Stimulated activated naive CD4-positive, alpha-beta T cell (primary cell): ENCODE measurements around the gene SH3PXD2B.
"Not testable (repeated sequence)": the region's sequence is repeated elsewhere in the genome, so short reads cannot be mapped to it uniquely, and the experiment has no call there.

Experiments used
- DNase-seq, 6 experiments: peaks; one replicate each; lab custom pipeline; 2025; lab: John Stamatoyannopoulos, UW

The SH3PXD2B gene

DNA sequence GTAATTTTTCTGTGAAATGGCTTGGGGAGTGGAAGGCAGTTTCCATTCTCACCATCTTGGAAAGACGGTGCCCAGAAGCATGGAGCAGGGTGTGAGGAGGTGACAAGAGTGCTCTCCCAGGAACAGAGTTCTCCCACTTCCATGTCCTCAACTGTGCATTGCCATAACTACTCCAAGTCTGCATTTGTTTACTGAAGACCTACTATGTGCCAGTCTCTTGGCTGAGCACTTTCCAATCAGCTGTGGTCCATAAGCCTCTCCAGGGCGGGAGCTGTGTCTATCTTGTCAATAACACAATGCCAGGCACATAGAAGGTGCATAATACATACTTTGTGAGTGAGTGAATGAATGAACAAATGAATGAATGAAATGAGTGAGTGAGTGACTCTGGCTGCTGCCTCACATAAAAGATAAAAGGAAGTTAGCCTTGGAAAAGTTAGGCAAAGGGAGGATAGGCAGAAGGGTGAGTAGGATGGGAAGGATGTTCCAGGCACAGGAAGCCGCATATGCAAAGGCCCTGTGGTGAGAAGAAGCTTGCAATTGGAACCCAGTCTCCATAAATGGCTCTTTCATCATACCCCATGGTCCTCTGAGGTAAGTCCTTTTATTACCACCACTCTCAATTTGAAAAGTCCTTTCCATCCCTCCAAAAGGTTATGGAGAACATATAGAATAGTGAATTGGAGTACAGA is 31.3 kb upstream of the SH3PXD2B start:
- DNase-seq = no peak

DNA sequence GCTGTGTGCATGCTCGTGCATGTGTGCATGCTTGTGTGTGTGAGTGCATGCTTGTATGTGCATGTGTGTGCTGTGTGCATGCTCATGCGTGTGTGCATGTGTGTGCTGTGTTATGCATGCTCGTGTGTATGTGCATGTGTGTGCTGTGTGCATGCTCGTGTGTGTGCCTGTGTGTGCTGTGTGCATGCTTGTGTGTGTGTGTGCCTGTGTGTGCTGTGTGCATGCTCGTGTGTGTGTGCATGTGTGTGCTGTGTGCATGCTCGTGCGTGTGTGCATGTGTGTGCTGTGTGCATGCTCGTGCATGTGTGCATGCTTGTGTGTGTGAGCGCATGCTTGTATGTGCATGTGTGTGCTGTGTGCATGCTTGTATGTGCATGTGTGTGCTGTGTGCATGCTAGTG is 30.3 kb upstream of the SH3PXD2B start:
- DNase-seq = no peak

DNA sequence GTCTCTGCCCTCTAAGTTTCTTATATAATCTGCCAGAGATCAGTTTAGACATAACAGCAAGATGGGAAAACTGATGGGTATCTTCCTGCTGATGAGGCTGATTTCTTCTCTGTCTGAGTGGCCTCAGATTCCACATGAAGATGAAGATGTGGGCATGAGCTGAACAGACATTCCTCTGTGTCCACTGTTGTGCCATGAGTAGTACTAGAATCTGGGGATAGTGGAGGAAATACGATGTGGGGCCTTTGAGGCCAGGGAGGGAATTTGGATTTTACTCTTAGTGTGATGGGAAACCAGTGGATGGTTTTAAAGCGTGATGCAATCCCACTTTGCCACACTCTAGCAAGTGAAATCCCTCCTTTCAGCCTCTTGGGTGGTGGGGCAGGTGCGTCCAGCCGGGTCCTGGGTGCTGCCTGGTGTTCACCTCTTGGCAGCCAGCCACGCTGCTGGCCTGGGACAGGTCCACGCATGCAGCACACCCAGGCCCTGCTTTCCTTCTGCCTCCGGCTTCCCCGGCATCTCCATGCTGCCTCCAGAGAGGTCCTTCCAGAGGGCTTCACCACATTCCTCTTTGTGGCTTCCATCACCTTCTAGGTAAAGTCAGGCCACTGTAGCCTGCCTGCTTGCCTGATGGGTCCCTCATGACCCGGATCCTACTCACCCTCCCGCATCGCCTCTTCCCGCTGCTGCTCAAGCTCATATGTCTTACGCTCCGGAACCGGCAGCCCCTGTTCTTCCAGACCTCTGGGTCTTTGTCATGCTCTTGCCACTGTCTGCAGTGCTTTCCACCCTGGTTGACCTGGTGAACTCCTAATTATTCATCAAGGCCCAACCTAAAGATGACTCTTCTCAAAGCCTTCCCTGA is 28.1 kb upstream of the SH3PXD2B start:
- no peak for DNase-seq

DNA sequence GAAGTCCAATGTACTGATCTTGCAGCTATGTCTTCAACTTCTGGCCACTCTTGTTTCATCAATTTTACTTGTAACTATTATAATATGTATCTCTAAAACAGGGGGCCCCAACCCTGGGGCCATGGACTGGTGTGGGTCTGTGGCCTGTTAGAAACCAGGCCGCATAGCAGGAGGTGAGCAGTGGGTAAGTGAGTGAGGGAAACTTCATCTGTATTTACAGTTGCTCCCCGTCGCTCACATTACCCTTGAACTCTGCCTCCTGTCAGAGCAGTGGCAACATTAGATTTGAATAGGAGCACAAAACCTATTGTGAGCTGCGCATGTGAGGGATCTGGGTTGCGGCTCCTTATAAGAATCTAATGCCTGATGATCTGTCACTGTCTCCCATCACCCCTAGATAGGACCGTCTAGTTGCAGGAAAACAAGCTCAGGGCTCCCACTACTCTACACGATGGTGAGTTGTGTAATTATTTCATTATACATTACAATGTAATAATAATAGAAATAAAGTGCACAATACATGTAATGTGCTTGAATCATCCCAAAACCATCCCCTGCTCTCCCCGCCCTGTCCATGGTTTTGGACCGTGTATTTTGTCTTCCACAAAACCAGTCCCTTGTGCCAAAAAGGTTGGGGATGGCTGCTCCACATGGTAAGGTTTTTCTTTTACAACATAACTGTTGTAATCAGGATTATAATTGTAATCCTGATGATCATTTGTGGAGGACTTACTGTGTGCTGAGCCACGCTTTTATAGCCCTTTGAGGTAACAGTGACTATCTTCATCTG is 26.9 kb upstream of the SH3PXD2B start:
- DNase-seq = no peak

DNA sequence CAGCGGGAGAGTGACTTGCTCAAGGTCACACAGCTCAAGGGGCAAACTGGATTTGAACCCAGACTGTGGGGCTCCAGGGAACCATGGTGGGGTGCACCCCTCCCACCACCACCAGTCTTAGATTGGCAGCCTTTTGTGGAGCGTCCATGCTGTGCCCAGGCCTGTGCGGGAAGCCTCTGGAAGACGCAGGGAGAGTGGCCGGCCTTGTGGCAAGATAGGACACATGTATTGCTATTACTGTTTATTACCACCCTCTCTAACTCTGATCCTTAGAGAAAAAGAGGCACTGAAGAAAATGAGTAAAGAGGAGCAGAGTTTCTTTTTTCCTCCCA is 25.4 kb upstream of the SH3PXD2B start:
- DNase-seq = no peak

DNA sequence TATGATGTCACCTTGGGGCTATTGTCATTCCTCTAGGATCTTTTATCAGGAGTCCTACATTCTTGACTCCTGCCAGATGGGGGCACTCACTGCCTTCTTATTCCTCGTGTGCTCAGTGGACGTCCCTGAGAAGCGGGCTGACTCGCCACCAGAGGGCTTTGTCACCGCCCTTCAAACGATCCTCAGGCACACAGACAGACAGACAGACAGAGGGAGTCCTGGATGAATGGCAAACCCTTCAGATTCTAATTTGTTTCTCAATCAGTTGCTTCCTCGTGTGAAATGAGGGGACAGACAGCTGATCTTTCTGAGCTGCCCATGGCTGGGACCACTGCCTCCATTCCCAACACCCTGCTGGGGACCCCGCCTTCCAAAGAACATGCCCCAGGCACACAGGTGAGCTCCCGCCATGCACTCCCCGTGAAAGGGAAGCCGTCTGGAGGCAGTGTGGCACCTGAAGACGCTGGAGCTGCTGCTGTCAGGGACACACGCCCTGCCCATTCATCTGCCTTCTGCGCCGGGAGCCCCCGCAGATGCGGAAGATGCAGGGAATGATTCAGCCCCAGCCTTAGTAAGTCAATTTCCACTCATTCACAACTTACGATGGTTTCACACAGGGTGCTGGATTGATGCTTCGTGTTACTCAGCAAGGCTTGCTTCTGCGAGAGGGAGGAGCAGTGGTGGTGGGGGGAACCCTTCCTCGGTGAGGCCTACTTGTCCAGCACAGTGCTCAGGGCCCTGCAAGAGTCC is 24.9 kb upstream of the SH3PXD2B start:
- DNase-seq = peak; percentile 2 to 51 (median 27)

DNA sequence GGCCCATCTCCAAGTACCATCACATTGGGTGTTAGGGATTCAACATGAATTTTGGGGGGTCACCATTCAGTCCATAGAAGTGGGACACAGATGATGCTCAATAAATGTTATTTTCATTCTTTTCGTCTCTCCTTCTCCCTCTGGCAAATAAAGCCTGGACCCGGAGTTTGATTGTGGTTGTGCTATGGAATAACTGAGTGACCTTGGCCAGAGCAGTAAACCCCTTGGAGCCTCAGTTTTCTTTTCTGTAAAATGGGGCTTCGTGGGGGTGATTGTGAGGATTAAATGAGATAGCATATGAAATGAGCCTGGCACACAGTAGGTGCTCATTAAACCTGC is 24.3 kb upstream of the SH3PXD2B start:
- not testable (repeated sequence) for DNase-seq

DNA sequence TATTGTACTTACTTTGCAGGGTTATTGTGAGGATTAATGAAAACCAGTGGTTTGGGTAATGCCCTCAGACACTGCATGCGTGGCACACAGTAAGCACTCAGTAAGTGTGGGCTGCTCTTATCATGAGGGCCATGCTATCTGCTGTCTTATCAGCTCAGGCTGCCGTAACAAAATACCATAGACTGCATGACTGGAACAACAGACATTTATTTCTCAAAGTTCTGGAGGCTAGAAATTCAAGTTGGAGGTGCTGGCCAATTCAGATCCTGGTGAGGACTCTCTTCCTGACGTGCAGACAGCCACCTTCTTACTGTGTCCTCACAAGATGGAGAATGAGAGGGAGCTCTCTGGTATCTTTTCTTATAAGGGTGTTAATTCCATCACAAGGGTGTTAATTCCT is 23.9 kb upstream of the SH3PXD2B start:
- DNase-seq = no peak

DNA sequence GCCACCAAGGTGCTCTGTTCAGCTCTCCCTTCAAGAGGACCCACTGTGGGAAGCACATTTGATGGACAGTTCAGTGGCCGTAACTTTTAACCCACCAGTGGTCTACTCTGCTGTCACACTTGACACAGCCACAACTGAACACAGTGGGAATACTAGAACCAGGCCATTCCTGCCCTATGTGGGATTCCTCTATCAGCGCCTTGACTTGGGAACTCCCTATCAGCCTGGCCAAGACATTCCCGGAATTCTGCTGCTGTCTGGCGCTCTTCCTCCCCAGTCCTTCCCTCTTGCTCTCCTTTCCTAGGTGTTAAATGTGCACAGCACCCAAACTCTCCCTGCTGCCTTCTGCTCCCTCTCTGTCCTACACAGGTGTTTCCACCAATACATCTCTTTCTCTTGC is 23.1 kb upstream of the SH3PXD2B start:
- DNase-seq = no peak

DNA sequence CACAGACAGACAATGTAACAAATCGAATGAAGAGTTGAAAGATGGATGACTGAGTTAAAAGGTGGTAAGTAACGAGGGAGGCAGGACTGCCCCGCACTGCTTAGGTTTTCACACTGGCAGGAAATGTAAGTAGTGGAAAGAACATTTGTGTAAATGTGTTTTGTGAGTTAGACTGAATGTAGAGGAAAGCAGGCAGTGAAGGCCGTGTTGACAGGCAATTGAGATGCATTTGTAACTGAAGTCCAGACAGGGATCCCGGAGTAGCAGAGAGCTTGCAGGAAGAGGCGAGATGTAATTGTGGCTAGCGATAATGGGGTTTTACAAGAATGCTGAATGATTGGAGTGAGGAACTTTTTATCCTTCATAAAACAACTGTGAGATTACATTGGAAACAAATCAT is 20.0 kb upstream of the SH3PXD2B start:
- no peak for DNase-seq

DNA sequence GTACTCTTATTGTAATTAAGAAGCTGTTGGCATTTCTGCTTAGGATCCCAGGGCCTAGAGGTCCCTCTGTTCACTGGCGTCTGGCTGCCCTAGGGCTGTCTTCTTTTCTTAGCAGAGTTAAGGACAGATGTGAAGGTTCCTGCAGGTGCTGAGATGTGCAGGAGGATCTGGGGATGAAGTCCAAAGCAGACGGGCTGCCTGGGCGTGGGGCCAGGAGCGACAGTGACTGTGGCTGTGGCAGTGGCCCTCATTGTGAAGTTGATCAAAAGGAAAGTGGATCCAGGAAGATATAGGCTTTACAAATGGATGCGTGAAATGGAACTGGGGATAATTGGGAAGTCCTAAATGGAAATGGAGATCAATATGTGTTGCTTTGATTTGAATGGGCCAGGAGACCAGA is 19.1 kb upstream of the SH3PXD2B start:
- no peak for DNase-seq

DNA sequence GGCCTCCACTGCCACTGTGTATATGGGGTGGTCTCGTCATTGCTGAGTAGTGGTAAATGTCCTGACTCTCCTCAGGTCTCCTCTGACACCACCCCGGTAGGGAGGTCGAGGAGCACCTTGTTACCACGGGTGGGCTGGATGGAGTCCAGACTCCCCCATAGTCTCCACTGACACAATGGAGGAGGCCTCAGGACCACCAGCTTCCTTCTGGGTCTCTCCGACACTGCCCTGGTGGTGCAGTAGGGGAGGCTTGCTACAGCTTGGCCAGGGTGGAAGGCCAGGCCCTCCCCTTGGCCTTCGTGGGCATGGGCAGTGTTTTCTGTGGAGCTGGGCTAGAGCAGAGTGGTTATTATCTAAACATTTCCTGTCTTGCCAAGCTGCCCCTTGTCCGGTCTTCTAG is 15.4 kb upstream of the SH3PXD2B start:
- no peak for DNase-seq

DNA sequence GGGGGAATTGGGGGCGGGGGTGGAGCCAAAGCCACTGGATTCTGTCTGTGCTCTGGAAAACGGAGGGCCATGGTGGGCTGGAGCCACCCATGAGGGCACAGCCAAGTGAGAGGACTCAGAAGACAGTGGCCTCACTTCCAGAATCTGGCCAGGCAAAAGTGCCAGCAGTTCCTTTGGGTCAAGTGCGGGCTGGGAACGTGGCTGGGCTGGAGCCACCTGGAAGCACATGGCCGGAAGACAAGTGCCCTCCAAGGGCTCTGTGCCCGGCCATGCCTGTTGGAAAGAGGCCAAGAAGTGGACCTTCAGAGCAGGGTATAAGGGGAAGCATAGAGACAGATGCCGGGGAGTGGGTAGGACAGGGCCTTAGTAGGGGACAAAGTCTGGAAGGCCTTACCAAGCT is 11.7 kb upstream of the SH3PXD2B start:
- DNase-seq = no peak

DNA sequence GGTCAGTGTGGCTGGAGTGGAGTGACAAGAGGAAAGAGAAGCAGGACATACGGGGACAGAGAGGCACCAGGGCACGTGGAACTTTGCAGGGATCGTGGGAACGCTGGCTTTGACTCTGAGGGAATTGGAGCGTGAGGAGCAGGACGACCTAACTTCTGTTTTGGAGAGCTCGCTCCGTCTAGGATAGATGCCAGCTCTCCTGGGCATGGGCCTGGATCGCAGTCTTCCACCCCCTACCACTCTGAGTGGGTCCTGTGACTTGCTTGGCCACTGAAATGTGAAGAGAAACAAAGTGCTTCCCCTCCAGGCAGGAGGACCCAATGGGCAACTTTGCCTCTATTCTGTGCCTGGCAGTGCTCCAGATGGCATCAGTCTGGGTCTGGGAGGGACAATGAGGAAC is 8.7 kb upstream of the SH3PXD2B start:
- DNase-seq = no peak

DNA sequence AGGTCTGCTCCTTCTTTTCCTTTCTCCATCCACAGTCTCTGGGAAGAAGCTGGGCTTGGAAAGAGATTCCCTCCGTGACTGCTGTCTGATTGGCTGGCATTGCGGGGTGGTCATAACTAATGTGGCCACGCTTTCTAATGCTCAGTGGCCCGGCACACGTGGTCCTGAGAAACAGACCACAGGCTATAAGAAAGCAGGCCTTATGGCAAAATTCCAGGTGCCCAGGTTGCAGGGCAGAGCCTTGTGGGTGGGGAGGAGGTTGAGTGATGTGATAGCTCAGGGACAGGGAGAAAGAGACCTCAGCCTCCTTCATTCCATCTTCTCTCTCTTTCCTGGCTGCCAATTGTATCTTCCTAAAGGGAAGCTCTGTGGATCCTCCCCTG is 5.4 kb upstream of the SH3PXD2B start:
- DNase-seq = no peak

DNA sequence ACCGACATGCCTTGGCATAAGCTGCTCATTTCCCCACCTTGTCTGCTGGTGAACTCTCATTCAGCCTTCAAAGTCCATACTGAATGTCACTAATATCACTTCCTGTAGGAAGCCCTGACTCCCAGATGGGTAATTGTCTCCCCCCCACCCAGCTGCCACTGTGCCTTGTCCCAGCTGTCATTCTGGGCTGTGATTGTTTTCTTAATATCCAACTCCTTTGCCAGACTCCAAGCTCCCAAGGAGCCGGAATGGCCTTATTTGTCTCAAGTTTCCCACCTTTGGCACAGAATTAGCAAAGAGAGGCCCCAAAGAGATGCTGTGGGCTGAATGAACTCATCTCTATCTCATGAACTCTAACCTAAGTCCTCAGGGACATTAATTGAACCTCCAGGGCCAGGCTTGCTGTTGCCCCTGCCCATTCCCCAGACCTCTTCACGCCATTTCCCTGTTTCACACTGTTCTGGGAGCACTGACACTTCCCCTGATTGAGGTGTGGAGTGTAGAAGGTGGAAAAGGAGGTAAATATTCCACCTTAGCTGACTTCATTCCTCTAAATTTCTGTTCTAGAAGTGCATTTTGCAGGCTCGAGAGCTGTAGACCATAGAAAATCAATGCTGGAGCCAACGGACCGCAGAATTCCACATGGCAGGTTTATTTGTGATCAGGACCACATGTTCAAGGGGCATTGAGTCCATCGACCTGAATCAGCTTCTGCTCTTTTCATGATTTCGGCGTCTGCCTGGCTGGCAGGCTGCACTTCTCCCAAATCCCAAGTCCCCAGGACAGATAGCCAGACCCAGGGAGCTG is 4.9 kb upstream of the SH3PXD2B start:
- DNase-seq = no peak

DNA sequence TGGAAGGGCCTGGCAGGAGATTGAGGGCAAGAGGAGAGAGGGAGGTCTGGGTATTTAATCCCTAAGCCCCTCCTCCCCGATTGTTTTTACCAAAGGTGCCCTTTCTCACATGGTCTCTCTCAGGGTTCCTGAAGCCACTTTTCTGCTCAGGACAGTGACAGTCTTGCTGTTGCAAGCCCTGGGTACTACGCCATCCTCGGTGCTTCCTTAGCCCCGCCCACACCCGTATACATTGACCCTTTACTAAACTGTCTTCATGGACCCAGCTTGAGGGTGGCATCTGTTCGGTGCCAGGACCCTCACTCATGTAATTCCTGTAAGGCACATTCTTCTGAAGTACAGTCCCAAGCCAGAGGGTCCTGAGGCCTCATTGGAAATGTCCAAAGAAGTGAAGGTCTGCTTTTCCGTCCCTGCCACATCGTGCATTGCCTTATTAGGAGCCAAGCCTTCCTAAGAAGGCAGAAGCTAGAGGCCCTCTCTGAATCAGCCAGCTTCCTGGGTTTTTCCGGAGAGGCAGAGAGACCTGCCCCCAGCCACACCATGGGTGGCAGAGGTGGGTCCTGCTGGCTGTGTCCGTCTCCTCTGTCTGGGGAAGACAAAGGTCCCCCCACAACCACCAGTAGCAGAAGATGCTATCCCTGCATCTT is 1.9 kb upstream of the SH3PXD2B start:
- DNase-seq = peak in 1 of 6 experiments; percentile 5

DNA sequence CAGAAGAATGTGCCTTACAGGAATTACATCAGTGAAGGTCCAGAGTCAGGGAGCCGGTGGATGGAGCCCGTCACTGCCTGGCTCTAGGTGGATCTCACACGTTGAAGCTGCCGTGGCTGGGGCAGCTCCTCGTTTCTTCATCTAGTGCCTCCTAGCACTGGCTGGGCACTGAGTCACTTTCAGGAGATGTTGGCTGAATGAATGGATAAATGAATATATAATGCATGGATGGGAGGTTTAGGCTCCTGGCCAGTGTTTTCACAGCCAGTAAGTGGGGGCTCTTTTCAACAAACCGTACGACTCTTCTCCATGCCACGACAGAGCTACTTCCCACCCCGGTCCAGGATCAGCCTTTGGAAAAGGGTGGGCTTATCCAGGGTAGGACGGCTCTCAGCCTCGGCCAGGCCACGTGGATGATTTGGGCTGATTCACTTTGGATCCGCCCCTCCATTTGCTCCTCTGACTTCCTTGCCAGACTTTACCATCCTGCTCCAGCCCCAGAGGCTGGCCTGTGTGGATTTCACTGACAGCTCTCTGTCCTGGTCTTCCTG is 1.3 kb upstream of the SH3PXD2B start:
- DNase-seq = no peak

DNA sequence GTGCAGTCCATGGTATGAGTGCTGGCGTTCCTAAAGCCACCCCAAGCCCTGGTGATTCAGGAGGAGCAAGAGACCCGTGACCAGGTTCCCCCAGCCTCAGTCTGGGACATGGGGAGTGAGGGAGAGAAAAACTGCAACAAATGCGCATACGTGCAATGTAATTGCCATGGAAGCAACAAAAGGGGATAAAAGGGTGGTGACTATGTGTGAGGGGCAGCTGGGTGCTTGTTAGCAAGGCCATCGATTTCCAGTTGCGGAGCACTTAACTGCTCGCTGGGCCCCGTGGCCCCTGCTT is 709 bp upstream of the SH3PXD2B start:
- DNase-seq = no peak

DNA sequence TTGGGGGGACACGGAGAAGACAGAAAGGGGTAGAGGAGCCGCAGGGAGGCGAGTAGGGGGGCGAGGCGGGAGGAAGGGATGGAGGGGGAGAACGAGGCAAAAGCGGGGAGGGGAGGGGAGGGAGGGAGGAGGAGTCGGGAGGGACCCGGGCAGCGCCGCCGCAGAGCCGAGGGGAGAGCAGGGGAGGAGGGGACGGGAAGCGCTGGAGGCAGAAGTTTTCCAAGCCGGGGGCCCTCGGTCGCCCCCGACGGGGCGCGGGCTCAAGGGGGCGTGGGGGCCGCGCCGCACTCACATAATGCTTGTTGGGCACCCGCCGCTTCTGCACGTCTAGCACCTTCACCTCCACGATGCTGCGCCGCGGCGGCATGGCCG is 353 bp downstream of the SH3PXD2B start:
- peak in 1 of 6 experiments; percentile 20 for DNase-seq
